GM23248 (cell line): ENCODE measurements around the gene MUC3A.

Experiments
- EZH2 ChIP-seq: fragments of 200-600 bp; sonication (generic); IDR thresholded peaks from 2 replicates; pipeline ENCODE4 v1.6.1; 2018; ENCODE audit warnings: antibody characterized with exemption, mild to moderate bottlenecking; ENCODE audit not compliant: insufficient read depth, poor library complexity, severe bottlenecking
- EZH2phosphoT487 ChIP-seq: fragments of 200-600 bp; sonication (generic); IDR thresholded peaks from 2 replicates; pipeline ENCODE4 v1.6.1; 2018; ENCODE audit warnings: antibody characterized with exemption, moderate library complexity, mild to moderate bottlenecking, low read depth; ENCODE audit not compliant: insufficient read depth

- TF ChIP-seq EZH2phosphoT487 (no peak), EZH2 (no peak)
These were observed 29.0 kb downstream of the MUC3A start for GRCh38 chr7:100978300-100978699.
